GM12878 (cell line): ENCODE results near the gene AP1S1. TPM values are rescaled to one million over a fixed set of nuclear protein-coding genes. Genes with fewer than 3 reads are reported as not detected.
"Not testable (repeated sequence)": the region's sequence is repeated elsewhere in the genome, so short reads cannot be mapped to it uniquely, and the experiment has no call there.

Experiments used
- ATAC-seq: fragments of 200-7000 bp; cut with Tn5 transposase; 3 replicates; pipeline ENCODE4 v1.9.1; 2020; ENCODE audit warnings: mild to moderate bottlenecking, moderate library complexity
- BruUV-seq: library from RNA; stranded (reverse); fragments of 400-500 nt; replicated peaks from 2 replicates; lab custom pipeline; 2021; lab: Mats Ljungman, UMichigan
- CTCF ChIA-PET: fragments of 300-600 bp; sonication (Branson Sonifier 250); formaldehyde crosslinking; extraction: SDS; loops from one replicate; lab custom pipeline; 2021; ENCODE audit warnings: inconsistent platforms; lab: Yijun Ruan, JAX
- POLR2A ChIA-PET: fragments of 350-600 bp; formaldehyde crosslinking; extraction: SDS; loops from one replicate; lab custom pipeline; 2021; ENCODE audit warnings: inconsistent platforms; lab: Charles Lee
- RAD21 ChIA-PET: fragments of 300-600 bp; sonication (Branson Sonifier 250); formaldehyde crosslinking; loops from one replicate; lab custom pipeline; 2023; ENCODE audit warnings: antibody characterized with exemption; ENCODE audit not compliant: unreplicated experiment; lab: Charles Lee
- SMC1A ChIA-PET: fragments of 300-600 bp; sonication (Branson Sonifier 250); formaldehyde crosslinking; loops from one replicate; lab custom pipeline; 2023; ENCODE audit not compliant: unreplicated experiment, uncharacterized antibody; lab: Charles Lee
- DNase-seq: peaks from one replicate; pipeline ENCODE4 v3.0.0-alpha.2; 2011; ENCODE audit warnings: low read depth, low spot score
- FAIRE-seq: peaks from 3 replicates; lab custom pipeline; 2011; peaks lifted over from hg19 to GRCh38; lab: Jason Lieb, UNC
- H2AFZ ChIP-seq: 2 replicates; pipeline ENCODE4 v1.6.0; 2011; ENCODE audit warnings: low read depth, low read length, control low read depth; ENCODE audit not compliant: control insufficient read depth
- H3K27ac ChIP-seq: 2 replicates; pipeline ENCODE4 v1.5.1; 2011; ENCODE audit warnings: control low read depth; ENCODE audit not compliant: control insufficient read depth, insufficient read depth
- H3K27me3 ChIP-seq, 2 experiments: replicated peaks in 1 of 2; 2 replicates each; pipeline versions ENCODE4 v1.6.0 to v1.6.1; 2011; ENCODE audit warnings: low read length in 1 of 2; ENCODE audit not compliant: control insufficient read depth in 2 of 2, insufficient read depth in 2 of 2
- H3K36me3 ChIP-seq, 2 experiments: 2 replicates each; pipeline ENCODE4 v1.5.1; 2011; ENCODE audit warnings: low read length in 1 of 2; ENCODE audit not compliant: control insufficient read depth in 2 of 2, insufficient read depth in 2 of 2
- H3K4me1 ChIP-seq: 2 replicates; pipeline ENCODE4 v1.6.1; 2011; ENCODE audit warnings: mild to moderate bottlenecking, low read length, moderate library complexity, mixed read lengths; ENCODE audit not compliant: control insufficient read depth, insufficient read depth
- H3K4me2 ChIP-seq: 2 replicates; pipeline ENCODE4 v1.6.0; 2011; ENCODE audit warnings: control low read depth; ENCODE audit not compliant: control insufficient read depth, insufficient read depth
- H3K4me3 ChIP-seq: fragments of 200-600 bp; sonication (generic); 2 replicates; pipeline ENCODE4 v1.5.1; 2016
- H3K79me2 ChIP-seq: 2 replicates; pipeline ENCODE4 v1.6.0; 2011; ENCODE audit warnings: low read length; ENCODE audit not compliant: control insufficient read depth, insufficient read depth
- H3K9ac ChIP-seq: 2 replicates; pipeline ENCODE4 v1.8.0; 2011; ENCODE audit warnings: low read length, control low read depth, mixed read lengths; ENCODE audit not compliant: control insufficient read depth, insufficient read depth
- H3K9me3 ChIP-seq: replicated peaks from 3 replicates; pipeline ENCODE4 v1.5.1; 2011; ENCODE audit warnings: mild to moderate bottlenecking, low read length; ENCODE audit not compliant: control insufficient read depth, insufficient read depth
- H4K20me1 ChIP-seq: 2 replicates; pipeline ENCODE4 v1.6.0; 2011; ENCODE audit not compliant: control insufficient read depth, insufficient read depth
- ATF3 ChIP-seq: IDR thresholded peaks from 2 replicates; pipeline ENCODE4 v1.6.1; 2011; ENCODE audit warnings: low read depth, mild to moderate bottlenecking, low read length, moderate library complexity, borderline replicate concordance; ENCODE audit errors: extremely low read depth
- BHLHE40 ChIP-seq, 2 experiments: fragments of 450-650 bp in 1 of 2; IDR thresholded peaks; 2 replicates each; pipeline ENCODE4 v1.6.1; 2011 to 2017; ENCODE audit warnings: low read depth in 2 of 2, borderline replicate concordance in 1 of 2, improper control_type of control experiment in 1 of 2, low read length in 1 of 2, mild to moderate bottlenecking in 1 of 2
- E2F8 ChIP-seq: fragments of 450-650 bp; IDR thresholded peaks from 2 replicates; pipeline ENCODE4 v1.6.1; 2018; ENCODE audit warnings: mild to moderate bottlenecking, low read depth, moderate library complexity; ENCODE audit not compliant: partially characterized antibody
- LARP7 ChIP-seq: fragments of 450-650 bp; IDR thresholded peaks from 2 replicates; pipeline ENCODE4 v1.6.1; 2017; ENCODE audit warnings: mild to moderate bottlenecking
- ZNF687 ChIP-seq: fragments of 450-650 bp; IDR thresholded peaks from 2 replicates; pipeline ENCODE4 v1.6.1; 2017; ENCODE audit warnings: mild to moderate bottlenecking, moderate library complexity
- WGBS: methylation state at CpG from one replicate; pipeline ENCODE4 v1.1.6; 2016; ENCODE audit warnings: low lambda C conversion rate; ENCODE audit not compliant: insufficient replicate concordance, insufficient coverage; ENCODE audit errors: missing lambda C conversion rate; 5-methylcytosine and 5-hydroxymethylcytosine counted together
- in situ Hi-C: fragments of 300-500 bp; cut with MboI; formaldehyde crosslinking; loops from 9 replicates; pipeline ENCODE4 v1.14.3; 2018; ENCODE audit warnings: mixed read lengths
- intact Hi-C: fragments of 100-400 bp; cut with micrococcal nuclease; formaldehyde crosslinking; loops from one replicate; pipeline ENCODE4 v1.14.2; 2022; ENCODE audit not compliant: unreplicated experiment
- polyA plus RNA-seq, 11 experiments: library from polyadenylated mRNA; depleted of rRNA in 4 of 11; unstranded in 6 of 11; stranded (reverse) in 5 of 11; fragments of >200 nt; fragmentation: Nextera tagmentation in 4 of 11; fragmentation: Illumina TruSeq in 1 of 11; extraction: Ambion mirVana in 4 of 11; extraction: Trizol in 1 of 11; gene quantifications; 1 replicate in 1 of 11; 2 replicates in 10 of 11; pipeline versions ENCODE4 v1.2.1 to v1.2.3, GENCODE V29; 2011 to 2016; ENCODE audit warnings: inconsistent platforms in 2 of 11, missing spikeins in 2 of 11, low read depth in 1 of 11
- total RNA-seq, 4 experiments: library from RNA; depleted of rRNA in 3 of 4; stranded (reverse); fragments of >200 nt in 3 of 4; fragmentation: Illumina TruSeq in 1 of 4; extraction: Trizol in 1 of 4; gene quantifications; 2 replicates each; pipeline versions ENCODE4 v1.2.1 to v1.2.3, GENCODE V29; 2013 to 2021

AP1S1 gene
- total and polyA plus RNA-seq, 10 of the 15 experiments (the other 5 are each of a cell fraction or from before 2014, with no cell fraction given): 2.5 to 121 (median 54.9) TPM

- no peak for TF ChIP-seq ZNF687
- TF ChIP-seq E2F8: no peak
- no peak for TF ChIP-seq ATF3
- TF ChIP-seq LARP7: no peak
- no peak for TF ChIP-seq BHLHE40 (IDR thresholded peaks at IDR 0.05; ENCODE audit: borderline replicate concordance in 1 of 2, low read depth in 2 of 2, low read length in 1 of 2)
Observed at GRCh38 chr7:101104799-101105198, 49.5 kb upstream of the AP1S1 start (continued).

- H3K79me2 ChIP-seq, FAIRE-seq, H3K4me2 ChIP-seq, DNase-seq, intact Hi-C loops, ATAC-seq, H3K27ac ChIP-seq, H3K4me3 ChIP-seq, H3K9me3 ChIP-seq, H4K20me1 ChIP-seq, BruUV-seq, in situ Hi-C loops, H3K36me3 ChIP-seq, H3K27me3 ChIP-seq, H2AFZ ChIP-seq, SMC1A ChIA-PET, H3K9ac ChIP-seq: not testable (repeated sequence)
- CTCF ChIA-PET: interaction anchor here (0.6 to 1.5 kb wide), 4 partner anchors 21 to 47 kb away, joined by 3 to 6 read pairs (median 3); partner anchors contain the start of gene SERPINE1
- RAD21 ChIA-PET: interaction anchor here (0.6 to 1.6 kb wide), 3 partner anchors 18 to 28 kb away, joined by 3 to 4 read pairs (median 3); partner anchors contain the start of gene TRIM56
- peaks cover 12% of the 10 kb centered on the region for H3K4me1 ChIP-seq
- 33% methylated on average over 5 of the region's 5 CpGs for WGBS
- POLR2A ChIA-PET: interaction anchor here (1.1 kb wide), 1 partner anchor 87 kb away, joined by 3 read pairs; no protein-coding TSS in a partner anchor
Observed at GRCh38 chr7:101105248-101105647, 49.0 kb upstream of the AP1S1 start.
